Effector CD8-positive, alpha-beta T cell (primary cell): ENCODE data around the gene PFN1.

Experiments used
- DNase-seq: peaks from one replicate; lab custom pipeline; 2025; lab: John Stamatoyannopoulos, UW
- total RNA-seq, 4 experiments: gene quantifications; one replicate each; lab custom pipeline; 2026; lab: John Stamatoyannopoulos, UW

PFN1 gene
- total RNA-seq: 360 to 837 (median 475) reads per million in 4 experiments

DNA sequence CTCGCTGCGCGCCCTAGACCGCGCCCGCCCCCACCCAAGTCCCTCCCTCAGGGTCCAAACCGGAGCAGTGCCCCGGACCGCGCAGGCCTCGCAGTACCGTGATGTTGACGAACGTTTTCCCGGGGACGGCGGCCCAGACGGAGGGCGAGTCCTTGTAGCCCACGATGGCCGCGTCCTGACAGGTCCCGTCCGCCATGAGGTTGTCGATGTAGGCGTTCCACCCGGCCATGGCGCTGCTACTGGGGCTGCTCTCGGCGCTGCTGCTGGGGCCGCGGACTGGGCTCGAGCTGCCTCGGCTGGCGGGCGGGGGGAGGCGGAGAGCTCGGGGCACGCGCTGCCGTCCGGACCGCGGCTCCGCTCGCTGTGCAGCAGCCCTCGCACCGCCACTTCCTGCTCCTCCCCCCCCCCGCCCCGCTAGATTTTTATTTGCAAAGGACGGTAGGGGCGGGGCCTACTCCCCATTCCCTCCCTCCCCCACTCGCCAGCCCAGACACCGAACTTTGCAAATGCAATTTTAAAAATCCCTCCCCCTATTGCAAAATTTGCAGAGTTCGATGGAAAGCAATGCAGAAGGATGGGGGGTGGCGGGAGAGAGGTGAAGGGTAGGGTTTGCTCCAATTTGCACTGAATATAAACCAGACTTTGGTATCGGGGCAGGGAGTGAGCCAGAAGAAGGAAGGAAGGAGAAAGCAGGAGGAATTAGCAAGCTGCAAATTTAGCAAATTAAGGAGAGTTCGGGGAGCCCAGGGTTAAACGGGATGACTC is at the start of gene PFN1:
PFN1 (minus strand) TSS at position 365 of the 765 bp plus-strand sequence; CDS start at position 229, 136 bp downstream.
- DNase-seq: peak; percentile 78

DNA sequence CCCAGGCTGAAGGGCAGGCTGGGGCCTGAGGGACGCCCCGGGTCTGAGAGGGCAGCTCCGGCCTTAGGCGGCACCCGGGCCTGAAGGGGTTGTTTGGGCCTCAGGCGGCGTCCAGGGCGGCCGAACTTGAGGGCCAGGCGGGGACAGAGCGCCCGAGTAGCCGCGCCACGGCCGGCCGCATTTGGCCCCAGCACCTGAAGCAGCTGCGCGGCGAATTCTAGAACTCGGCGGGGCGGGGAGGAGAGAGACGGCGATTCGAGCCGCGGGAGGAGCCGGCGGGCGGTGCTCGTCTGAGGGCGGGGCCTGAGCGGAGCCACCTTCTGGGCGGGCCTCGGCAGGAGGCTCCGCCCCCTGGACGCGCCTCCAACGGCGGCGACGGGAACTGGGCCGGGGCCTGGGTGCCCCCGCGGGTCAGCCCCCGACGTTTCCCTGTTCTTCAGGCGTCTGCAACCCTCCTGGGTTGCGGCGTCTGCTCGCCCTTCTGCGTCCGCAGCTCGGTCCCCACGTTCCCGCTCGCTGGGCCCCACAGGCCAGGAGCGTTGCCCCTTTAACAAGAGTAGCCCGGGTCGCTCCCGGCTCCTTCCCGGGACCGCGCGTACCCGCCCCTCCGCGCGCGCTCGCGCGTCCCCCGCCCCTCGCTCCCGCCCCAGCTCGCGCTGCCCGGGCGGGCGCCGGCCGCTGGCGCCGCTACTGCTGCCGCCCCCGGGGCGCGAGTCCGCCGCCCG is 49.1 kb upstream of the PFN1 start, which contains the start of the genes INCA1 and KIF1C:
INCA1 (minus strand) TSS at position 221 of the 725 bp plus-strand sequence. CDS start 3,085 bp downstream, outside the sequence.
KIF1C (plus strand) TSS at position 649 of the 725 bp plus-strand sequence. CDS start 2,297 bp downstream, outside the sequence.
- DNase-seq: peak; percentile 80

DNA sequence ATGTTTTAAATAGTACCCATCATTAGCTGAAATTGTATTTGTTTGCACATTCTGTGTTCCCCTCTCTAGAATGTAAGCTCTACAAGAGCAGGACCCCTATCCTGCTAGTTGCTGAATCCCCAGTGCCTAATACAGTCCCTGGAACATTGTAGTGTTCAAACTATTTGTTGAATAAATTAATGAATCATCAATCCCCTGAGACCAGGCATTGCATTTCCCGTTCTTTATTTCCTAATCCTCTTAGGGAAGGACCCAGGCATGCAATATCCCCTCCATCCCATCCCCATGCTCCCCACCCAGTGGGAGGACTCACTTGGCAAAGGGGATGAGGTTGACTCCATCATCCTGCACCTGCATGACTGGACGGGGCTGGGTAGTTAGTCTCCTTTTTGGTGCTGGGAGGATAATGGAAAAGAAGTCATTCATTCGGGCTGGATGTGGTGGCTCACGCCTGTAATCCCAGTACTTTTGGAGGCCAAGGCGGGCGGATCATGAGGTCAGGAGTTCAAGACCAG is 45.8 kb upstream of the PFN1 start:
- no peak for DNase-seq

DNA sequence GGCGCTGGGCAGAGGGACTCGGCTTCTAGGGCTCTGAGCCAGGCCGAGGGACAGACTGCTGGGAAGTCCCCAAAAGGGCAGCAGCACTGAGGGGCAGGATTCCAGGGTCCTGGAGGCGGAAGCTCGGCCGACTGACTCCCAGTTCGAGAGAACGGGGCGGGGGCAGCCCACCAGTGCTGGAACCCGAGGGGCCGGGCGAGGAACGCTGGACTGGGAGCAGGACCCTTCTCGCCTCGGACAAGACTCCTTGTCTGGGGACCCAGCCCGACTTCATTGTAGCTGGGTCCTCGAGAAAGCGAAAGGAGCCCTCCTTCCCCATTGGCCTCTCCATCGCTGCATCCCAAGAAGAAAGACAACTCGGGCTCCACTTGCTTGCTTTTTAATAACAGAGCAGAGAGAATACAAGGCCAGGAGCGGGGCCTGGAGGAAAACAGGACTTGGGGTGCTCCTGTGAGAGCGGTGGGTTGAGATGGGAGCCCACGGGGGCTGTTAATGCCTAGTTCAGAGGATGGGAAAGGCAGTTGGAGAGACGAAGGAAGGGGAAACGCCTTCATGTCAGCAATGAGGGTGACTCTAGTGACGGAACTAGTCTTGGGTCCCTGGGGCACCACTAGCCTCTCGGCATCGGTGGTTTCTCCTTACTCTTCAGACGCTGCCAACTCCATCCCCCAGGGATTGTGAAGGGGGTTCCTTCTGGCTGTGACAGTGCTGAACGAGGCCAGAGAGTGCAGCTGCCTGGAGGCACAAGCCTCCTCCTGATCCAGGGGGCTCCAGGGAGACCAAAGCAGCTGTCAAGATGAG is 39.6 kb upstream of the PFN1 start:
- no peak for DNase-seq

DNA sequence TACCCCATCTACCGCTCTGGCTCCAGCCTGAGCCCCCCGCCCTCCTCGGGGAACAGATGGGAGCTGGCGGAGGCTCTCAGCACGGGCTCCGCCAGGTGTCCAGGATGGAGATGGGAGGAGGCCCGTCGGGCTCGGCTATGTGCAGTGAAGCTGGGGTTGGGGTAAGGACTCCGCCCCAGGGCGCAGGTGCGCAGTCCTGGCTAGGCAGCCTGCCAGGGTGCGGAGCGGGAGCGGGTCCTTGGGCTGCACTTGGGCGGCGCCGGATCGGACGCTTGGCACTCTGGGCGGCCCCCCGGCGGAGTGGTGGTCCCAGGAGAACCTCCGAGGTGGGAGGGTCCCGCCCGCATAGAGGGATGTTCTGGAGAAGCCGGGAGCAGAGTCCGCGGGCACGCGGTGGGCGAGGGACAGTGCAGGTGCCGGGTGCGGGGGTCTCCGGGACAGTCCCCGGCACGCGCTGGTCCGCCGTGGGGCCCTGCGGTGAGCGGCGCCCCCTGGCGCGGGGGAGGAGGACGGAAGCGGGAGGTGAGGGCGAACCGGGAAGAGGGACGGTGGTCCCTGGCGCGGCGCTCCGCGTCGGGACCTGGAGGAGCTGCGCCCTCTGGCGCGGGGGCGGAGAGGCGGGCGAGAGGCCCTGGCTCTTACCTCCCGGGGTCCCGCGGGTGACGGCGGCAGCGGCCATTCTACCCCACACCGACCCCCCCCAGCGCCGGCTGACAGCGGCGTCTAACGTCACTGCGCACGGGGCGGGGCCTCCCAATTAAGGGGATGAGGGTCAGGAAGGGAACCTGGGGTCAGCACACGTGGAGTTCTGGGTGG is 38.8 kb upstream of the PFN1 start, which contains the start of gene CAMTA2:
CAMTA2 (minus strand) TSS at position 725 of the 816 bp plus-strand sequence. CDS start 1,453 bp downstream, outside the sequence.
- peak; percentile 73 for DNase-seq

DNA sequence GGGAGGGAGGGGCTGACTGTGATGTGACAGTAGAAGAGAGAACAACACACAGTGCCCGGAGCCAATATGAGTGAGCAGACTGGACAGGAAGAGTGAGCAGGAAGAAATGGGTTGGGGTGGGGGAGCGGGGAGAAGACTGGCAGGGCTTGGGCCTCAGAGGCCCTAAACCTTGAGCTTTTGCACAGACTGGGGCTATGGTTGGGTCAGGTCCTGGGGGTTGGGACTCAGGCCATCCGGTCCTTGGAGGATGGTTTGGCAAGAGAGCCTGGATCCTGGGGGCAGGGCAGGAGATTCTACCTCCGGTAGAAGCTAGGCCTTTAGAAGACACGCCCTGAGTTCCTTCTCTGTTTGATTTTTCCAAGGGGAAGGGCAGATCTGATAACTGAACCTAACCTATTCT is 38.1 kb upstream of the PFN1 start:
- peak; percentile 17 for DNase-seq

DNA sequence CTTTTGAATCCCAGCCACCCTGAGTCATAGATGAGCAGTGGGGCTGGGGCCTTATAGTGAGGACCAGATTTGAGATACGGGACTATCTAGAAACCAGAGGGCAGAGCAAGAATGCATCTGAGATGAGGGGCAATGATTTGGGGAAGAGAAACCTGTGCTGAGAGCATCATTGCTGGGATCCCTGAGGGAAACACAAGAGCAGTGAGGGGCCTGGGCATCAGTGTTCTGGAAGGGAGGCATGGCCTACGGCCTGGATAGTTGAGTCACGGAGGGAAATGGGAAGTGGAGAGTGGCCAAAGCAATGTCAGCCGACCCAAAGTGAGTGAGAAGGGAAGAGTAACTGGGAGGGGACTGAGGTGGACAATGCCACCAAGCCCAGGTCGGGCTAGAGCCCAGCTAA is 34.0 kb upstream of the PFN1 start:
- DNase-seq: no peak

DNA sequence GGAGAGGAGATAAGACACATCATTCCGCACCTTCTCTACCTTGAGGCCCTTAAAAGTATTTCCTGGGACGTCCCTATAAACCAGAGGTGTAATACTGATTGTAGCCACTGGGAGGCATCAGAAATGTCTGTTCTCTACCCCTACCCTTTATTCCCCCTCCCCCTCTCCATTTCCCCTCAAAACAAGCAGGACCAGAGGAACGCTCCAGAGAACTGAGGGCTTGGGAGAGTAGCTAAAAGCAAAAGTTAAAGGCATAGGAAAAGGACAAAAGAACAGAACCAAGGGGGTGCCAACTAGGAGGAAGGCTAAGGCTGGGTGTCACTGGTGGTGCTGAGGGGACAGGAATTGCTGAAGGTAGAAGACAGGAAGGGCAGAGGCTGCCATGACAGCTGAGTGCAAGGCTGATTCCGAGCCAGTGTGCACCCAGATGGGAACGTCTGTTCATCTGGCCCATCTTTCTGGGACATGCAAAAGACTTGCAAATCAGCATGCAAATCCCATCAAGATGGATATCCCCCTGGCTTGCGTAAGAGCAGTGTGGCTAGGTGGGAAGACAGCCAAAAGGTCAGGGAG is 32.4 kb upstream of the PFN1 start:
- no peak for DNase-seq

DNA sequence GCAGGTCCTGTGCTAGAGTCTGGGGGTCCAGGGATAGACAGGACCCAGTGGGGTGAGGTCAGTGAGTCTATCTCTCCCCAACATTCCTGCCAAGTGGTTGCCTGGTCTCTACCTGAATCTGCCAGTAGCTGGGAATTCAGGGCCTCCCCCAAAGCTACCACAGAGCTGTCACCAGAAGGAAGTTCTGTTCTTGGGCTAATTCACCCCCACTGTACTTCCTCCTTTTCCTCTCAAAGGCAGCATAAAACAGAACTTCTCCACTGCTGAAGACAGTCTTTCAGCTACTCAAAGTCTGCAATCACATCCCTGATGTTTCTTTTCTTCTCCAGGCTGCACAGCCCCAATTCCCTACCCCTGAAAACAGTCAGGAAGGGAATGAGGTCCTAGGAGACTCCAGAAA is 30.4 kb upstream of the PFN1 start:
- no peak for DNase-seq

DNA sequence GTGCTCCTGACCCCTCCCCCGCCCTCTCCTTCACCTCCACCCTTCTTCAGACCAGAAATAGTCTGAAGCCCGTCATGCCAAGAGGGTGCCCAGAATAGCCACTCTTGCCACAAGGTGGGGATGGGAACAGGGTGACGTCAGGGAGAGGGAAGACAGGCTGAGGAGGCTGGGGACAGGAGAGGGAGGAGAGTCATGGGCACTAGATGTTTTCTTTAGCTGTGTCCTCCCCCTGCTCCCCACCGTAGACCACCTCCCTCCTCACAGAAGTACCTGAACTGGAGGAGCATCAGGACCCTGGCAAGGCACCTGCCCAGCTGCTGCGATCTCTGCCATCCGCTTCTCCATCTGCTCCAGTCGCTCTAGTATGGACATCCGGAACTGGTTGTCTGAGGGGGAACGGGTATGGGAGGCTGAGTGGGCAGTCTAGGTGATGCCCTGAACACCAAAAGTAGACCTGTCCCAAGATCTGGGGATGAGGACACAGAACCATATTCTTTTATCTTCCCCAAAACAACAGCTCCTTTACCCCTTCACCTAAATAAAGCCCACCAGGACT is 25.9 kb upstream of the PFN1 start:
- DNase-seq: no peak

DNA sequence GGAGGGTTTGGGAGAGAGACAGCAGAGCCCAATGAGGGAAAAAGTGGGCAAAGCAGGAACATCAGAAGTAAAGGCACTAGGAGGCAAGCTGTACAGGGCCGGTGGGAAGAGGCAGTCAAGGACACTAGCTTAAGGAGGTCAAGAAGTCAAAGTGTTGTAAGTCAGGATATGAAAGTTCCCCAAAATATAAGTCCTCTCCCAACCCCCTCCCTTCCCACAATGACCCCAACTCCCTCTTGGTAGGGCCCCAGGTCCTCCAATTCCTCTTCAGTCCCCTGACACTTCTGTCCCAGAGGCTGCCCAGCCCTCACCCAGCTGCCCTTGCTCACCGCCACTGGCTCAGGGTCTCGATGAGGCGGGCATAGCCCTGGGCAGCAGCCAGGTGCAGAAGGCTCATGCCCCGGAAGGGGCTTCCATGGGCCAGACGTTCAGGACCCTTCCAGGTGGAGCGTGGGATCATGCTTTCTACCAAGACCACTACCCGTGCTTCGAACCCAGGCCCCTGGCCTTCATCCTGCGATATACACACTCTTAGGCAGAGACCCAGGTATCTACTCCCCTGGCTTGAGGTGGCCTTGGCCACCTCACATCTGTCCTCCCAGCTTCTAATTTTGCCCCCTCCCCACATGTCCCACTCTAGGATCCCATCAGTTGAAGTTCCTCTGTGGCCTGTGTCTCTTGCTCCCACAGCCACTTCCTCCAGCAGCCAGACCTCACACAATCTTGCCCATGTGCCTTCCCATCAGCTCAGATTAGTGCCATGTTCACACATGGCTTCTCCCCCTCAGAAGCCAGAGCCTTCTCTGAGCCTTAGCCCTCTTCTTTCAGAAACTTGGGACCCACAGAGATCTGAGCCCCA is 25.2 kb upstream of the PFN1 start:
- DNase-seq: no peak

DNA sequence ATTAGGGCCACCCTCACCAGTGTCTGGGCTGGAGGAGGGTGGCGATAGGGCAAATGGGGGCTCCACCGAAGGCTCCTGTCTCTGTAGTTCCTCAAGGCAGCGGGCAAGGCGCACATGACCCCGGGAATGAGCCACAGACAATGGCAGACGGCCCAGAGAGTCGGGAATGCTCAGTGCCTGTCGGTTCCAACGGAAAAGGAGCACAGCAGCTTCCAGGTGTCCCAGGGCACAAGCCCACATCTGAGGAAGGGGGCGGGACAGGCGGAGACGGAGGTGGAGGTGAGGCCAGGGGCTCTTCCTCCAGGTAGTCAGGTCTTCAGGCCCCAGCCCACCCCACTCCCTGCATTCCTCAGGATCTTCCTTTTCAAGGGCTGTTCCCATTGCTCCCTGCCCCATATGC is 24.4 kb upstream of the PFN1 start:
- no peak for DNase-seq

DNA sequence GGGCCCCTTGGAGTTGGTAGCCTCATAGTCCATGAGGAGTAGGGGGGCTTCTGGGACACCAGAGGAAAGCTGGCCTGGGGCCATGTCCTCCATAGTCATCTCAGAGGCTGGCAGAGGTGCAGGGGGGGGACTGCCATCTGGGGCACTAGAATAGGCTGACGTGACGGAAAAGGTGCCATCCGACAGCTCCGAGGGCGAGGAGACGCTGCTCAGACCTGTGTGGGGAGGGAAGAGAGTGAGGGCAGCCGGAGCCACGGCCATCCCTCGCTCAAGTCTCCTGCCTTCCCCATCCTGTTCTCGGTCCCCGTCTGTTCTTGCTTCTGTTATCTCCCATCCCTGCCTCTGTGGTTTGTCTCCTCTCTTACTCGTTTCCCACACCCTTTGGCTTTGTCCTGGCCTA is 24.0 kb upstream of the PFN1 start:
- DNase-seq: no peak

DNA sequence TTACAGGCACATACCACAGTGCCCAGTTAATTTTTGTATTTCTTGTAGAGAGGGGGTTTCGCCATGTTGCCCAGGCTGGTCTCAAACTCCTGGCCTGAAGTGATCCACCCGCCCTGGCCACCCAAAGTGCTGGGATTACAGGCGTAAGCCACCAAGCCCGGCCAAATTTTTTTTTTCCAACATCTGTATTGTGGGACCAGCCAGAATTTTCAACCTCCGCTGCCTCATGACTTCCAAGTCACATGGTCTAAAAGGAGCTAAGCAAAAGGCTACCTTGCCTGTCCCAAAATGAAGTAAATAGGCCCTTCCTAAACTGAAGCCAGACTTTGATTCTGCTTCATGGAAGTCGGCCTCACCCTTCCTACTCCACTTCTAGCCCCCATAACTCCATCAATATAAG is 23.5 kb upstream of the PFN1 start:
- DNase-seq: no peak

DNA sequence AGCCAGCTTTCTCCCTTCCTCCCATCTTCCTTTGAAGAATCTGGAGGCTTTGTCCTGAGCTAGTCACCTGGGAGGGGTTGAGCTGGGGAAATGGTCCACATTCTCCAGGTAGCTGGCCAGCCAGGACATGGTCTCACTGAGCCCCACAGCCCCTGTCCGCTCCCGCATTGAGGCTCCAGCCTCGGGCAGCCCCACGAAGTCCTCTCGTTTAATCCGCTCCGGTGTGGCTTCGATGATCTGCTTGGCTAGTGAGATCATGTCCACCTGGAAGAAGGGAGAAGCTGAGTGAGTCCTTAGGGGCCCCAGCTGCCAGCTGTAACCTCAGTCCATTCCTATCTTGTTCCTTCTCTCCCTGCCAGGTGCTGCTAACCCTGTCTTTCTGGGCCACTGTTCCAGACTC is 21.9 kb upstream of the PFN1 start:
- no peak for DNase-seq

DNA sequence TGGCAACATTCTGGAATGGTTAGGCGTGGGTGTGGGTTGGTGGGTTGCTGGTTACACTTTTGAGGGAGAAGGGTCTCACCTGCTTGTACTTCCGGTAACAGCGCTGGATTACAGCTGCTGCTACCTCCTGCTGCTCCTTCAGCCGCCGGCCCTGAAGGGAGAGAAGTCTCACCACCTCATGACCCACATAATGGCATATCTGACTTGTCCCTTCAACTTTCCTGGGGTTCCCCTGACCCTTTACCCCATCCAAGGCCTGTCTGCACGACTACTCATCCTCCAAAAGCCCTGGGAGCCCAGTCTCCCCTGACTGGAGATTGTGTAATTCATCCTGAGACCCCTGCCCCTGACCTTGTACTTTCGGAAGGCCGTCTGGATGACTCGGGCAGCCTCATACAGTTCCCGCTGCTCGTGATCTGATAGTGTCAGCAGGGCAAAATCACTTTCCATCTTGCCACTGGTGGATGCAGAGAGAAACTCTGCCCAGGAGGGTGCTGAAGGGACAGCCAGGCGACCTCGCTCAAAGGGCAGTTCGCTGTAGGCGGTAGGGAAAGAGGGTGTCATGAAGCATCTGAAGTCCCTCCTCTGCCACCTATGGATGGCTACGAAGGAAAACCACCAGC is 21.3 kb upstream of the PFN1 start:
- no peak for DNase-seq

DNA sequence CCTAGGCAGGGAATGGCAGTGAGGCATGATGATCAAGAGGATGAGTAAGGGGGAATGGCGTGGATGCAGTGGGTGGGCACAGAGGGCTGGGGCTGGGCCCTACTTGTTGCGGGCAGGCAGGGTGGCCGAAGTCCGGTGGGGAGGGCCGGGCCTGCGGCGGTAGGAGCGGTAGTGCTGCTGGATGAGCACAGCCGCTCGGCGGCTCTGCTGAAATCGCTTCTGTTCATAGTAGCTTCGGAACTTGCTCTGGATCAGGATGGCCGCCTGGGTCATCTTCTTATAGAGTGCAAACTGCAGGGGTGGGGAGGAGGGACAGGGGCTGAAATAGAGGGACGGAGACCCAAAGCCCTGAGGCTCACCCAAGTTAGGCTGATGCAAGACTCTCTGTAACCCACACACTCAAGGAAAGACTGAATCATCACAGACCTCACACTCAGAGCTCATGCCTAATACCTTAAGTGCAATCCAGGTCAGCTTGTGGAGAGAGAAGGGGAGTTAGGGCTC is 20.8 kb upstream of the PFN1 start:
- no peak for DNase-seq

DNA sequence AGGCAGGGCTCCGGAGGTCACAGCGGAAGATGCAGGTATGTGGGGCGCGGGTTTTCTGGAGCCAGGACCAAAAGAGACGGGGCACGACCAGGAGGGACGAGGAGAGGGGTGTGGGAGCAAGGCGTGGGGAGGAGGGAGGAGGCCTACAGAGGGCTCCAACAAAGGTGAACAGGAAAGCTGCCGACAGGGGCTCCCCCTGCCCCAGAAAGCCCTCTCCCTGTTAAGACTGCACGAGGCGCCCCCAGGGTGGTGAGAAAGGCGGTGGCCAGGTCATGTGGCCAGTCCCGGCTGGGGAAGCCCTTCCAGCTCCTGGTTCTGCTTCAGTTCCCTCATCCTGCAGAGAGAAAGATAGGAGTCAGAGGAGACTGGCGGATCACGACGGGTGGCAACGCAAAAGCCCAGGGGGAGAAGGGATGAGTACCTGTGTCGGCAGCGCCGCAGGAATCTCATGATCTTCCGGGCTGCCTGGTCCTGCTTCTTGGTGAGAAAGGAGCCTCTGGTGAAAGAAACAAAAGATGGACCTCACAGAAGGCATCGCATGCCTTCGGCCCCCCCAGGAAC is 20.2 kb upstream of the PFN1 start:
- no peak for DNase-seq
